ENCODE measurements around the gene RAB38. TPM values are rescaled to one million over a fixed set of nuclear protein-coding genes. Genes with fewer than 3 reads are reported as not detected.
A peak's percentile ranks its signal among the peaks of the same experiment; 100 is the strongest.

Gene RAB38
- total RNA-seq (2014; rRNA removed; shearing (Covaris generic)) (14.2 and 22.4 TPM in 2 replicates), polyA plus RNA-seq (2016; fragmentation: Nextera tagmentation; extraction: Ambion mirVana) (8.8 and 10.4 TPM in 2 replicates)
- long read RNA-seq, transcript RAB38-201 (3 exons, 1,465 nt) = major isoform, 29 of 32 reads
- long read RNA-seq, partial matches to known transcripts = 0 of 32 reads
- long read RNA-seq, other reads (novel, unspliced or antisense) = 3 of 32 reads

DNA sequence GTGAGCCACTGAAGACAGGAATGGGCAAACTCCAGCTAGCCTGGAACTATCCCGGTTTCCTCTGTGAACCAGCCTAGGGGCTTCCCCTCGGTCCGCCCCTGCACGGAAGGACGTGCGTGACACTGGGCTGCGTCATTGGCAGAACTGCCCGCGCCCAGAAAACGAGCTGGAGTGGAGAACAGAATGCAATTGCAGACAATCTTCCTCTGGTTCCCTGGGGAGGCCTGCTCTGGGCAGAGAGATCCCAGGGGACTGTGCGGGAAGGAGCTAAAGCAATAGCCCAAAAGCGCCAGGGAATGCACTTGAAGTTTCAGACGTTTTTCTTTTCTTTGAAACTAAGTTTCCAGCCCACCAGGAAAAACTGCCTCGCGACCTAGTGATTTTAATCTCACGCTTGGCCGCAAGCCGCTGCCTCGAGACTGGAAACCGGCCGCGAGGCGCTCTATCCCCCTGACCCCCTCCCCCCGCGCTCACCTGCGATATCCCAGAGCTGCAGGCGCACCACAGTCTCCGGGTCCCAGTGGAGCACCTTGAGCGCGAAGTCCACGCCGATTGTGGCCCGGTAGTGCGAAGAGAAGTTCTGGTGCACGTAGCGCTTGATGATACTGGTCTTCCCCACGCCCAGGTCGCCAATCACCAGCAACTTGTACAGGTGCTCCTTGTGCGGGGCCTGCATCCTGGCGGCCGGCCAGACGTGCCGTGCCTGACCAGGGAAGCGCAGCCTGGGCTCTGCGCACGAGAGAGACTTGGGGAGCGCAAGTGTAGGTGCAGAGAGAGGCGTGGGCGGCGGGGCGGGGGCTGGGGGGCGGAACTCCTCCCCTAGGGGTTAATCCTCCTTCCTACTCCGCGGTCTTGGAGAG is at the start of gene RAB38:
RAB38 (minus strand) TSS at position 735 of the 860 bp plus-strand sequence; CDS start at position 676, 59 bp downstream.
- H3K4me3 Mint-ChIP-seq = peak within 1 kb of the TSS; percentile 87
- DNase-seq (ENCODE audit: low spot score) = peak; percentile 84
- Histone ChIP-seq H2AFZ (peak within 1 kb of the TSS; percentile 98), H3K79me2 (replicated peaks; ENCODE audit: insufficient read depth) (no peaks in the 10 kb centered on the region; the same call in 1 of the 2 replicates), H3F3A (replicated peaks; ENCODE audit: low read depth) (no peaks in the 10 kb centered on the region), H3K27ac (ENCODE audit: low read depth) (no peak within 1 kb of the TSS), H3K4me3 (peak within 1 kb of the TSS; percentile 77), H3K27me3 (ENCODE audit: insufficient read depth) (no peaks in the 10 kb centered on the region), H3K4me2 (peak within 1 kb of the TSS; percentile 90), H3K36me3 (ENCODE audit: insufficient read depth) (no peaks in the 10 kb centered on the region), H4K20me1 (replicated peaks; ENCODE audit: insufficient read depth) (no peaks in the 10 kb centered on the region), H3K9me2 (ENCODE audit: insufficient read depth) (no peaks in the 10 kb centered on the region), H3K4me1 (ENCODE audit: insufficient read depth) (peaks cover 18% of the 10 kb centered on the region; the same call in 1 of the 2 replicates)
- TF ChIP-seq, protein P1, sequence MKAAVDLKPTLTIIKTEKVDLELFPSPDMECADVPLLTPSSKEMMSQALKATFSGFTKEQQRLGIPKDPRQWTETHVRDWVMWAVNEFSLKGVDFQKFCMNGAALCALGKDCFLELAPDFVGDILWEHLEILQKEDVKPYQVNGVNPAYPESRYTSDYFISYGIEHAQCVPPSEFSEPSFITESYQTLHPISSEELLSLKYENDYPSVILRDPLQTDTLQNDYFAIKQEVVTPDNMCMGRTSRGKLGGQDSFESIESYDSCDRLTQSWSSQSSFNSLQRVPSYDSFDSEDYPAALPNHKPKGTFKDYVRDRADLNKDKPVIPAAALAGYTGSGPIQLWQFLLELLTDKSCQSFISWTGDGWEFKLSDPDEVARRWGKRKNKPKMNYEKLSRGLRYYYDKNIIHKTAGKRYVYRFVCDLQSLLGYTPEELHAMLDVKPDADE (IDR thresholded peaks at IDR 0.05) = no peak
- no peak for TF ChIP-seq EZH2phosphoT487 (IDR thresholded peaks at IDR 0.05; ENCODE audit: unreplicated experiment)
- no peak for TF ChIP-seq STAT1 (IDR thresholded peaks at IDR 0.05; ENCODE audit: unreplicated experiment)
- TF ChIP-seq JUNB (IDR thresholded peaks at IDR 0.05; ENCODE audit: unreplicated experiment) = no peak
- no peak for TF ChIP-seq EZH2 (IDR thresholded peaks at IDR 0.05; ENCODE audit: low read depth, unreplicated experiment)
- peak; percentile 88 for TF ChIP-seq POLR2AphosphoS5 (IDR thresholded peaks at IDR 0.05; ENCODE audit: low read depth)
- TF ChIP-seq, protein P2, sequence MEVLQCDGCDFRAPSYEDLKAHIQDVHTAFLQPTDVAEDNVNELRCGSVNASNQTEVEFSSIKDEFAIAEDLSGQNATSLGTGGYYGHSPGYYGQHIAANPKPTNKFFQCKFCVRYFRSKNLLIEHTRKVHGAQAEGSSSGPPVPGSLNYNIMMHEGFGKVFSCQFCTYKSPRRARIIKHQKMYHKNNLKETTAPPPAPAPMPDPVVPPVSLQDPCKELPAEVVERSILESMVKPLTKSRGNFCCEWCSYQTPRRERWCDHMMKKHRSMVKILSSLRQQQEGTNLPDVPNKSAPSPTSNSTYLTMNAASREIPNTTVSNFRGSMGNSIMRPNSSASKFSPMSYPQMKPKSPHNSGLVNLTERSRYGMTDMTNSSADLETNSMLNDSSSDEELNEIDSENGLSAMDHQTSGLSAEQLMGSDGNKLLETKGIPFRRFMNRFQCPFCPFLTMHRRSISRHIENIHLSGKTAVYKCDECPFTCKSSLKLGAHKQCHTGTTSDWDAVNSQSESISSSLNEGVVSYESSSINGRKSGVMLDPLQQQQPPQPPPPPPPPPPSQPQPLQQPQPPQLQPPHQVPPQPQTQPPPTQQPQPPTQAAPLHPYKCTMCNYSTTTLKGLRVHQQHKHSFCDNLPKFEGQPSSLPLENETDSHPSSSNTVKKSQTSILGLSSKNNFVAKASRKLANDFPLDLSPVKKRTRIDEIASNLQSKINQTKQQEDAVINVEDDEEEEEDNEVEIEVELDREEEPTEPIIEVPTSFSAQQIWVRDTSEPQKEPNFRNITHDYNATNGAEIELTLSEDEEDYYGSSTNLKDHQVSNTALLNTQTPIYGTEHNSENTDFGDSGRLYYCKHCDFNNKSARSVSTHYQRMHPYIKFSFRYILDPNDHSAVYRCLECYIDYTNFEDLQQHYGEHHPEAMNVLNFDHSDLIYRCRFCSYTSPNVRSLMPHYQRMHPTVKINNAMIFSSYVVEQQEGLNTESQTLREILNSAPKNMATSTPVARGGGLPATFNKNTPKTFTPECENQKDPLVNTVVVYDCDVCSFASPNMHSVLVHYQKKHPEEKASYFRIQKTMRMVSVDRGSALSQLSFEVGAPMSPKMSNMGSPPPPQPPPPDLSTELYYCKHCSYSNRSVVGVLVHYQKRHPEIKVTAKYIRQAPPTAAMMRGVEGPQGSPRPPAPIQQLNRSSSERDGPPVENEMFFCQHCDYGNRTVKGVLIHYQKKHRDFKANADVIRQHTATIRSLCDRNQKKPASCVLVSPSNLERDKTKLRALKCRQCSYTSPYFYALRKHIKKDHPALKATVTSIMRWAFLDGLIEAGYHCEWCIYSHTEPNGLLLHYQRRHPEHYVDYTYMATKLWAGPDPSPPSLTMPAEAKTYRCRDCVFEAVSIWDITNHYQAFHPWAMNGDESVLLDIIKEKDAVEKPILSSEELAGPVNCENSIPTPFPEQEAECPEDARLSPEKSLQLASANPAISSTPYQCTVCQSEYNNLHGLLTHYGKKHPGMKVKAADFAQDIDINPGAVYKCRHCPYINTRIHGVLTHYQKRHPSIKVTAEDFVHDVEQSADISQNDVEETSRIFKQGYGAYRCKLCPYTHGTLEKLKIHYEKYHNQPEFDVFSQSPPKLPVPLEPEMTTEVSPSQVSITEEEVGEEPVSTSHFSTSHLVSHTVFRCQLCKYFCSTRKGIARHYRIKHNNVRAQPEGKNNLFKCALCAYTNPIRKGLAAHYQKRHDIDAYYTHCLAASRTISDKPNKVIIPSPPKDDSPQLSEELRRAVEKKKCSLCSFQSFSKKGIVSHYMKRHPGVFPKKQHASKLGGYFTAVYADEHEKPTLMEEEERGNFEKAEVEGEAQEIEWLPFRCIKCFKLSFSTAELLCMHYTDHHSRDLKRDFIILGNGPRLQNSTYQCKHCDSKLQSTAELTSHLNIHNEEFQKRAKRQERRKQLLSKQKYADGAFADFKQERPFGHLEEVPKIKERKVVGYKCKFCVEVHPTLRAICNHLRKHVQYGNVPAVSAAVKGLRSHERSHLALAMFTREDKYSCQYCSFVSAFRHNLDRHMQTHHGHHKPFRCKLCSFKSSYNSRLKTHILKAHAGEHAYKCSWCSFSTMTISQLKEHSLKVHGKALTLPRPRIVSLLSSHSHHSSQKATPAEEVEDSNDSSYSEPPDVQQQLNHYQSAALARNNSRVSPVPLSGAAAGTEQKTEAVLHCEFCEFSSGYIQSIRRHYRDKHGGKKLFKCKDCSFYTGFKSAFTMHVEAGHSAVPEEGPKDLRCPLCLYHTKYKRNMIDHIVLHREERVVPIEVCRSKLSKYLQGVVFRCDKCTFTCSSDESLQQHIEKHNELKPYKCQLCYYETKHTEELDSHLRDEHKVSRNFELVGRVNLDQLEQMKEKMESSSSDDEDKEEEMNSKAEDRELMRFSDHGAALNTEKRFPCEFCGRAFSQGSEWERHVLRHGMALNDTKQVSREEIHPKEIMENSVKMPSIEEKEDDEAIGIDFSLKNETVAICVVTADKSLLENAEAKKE (CRISPR knock-in tag; IDR thresholded peaks at IDR 0.05) = no peak
- no peak for TF ChIP-seq NANOG (IDR thresholded peaks at IDR 0.05; ENCODE audit: borderline replicate concordance)
- H3K4me1 Mint-ChIP-seq = peaks cover 18% of the 10 kb centered on the region
- H3K27ac Mint-ChIP-seq = peak within 1 kb of the TSS; percentile 53; the same call in 1 of the 2 replicates
- no peaks in the 10 kb centered on the region for H3K9me3 Mint-ChIP-seq
- H3K36me3 Mint-ChIP-seq (ENCODE audit: low read depth) = no peaks in the 10 kb centered on the region
- peak; percentile 91 for ATAC-seq
- H3K27me3 Mint-ChIP-seq (ENCODE audit: insufficient read depth, low read depth, poor library complexity) = peaks cover 2% of the 10 kb centered on the region

Measured in GM23338 (cell line).